Neural crest cell (in vitro differentiated cells): Measurements from ENCODE around the gene RABGAP1. TPM values are rescaled to one million over a fixed set of nuclear protein-coding genes. Genes with fewer than 3 reads are reported as not detected.

Experiments used
- DNase-seq: peaks from one replicate; pipeline ENCODE4 v3.0.0; 2021; ENCODE audit warnings: low read depth, mixed read lengths, low spot score
- H3K27ac Mint-ChIP-seq: one replicate; pipeline ENCODE4 v1.8.0; 2021; ENCODE audit warnings: mild to moderate bottlenecking, mixed read lengths; ENCODE audit not compliant: unreplicated experiment
- H3K27me3 Mint-ChIP-seq: 2 replicates; pipeline ENCODE4 v1.8.0; 2021; ENCODE audit warnings: low read depth, mild to moderate bottlenecking, mixed read lengths
- H3K36me3 Mint-ChIP-seq: 2 replicates; pipeline ENCODE4 v1.8.0; 2021; ENCODE audit warnings: low read depth, mild to moderate bottlenecking, mixed read lengths
- H3K4me1 Mint-ChIP-seq: 2 replicates; pipeline ENCODE4 v1.8.0; 2021; ENCODE audit warnings: mixed read lengths
- H3K4me3 Mint-ChIP-seq: one replicate; pipeline ENCODE4 v1.8.0; 2021; ENCODE audit warnings: mild to moderate bottlenecking, mixed read lengths
- H3K9me3 Mint-ChIP-seq: 2 replicates; pipeline ENCODE4 v1.8.0; 2021; ENCODE audit warnings: mixed read lengths
- CTCF ChIP-seq: fragments of 200-600 bp; sonication (generic); conservative IDR thresholded peaks from 2 replicates; pipeline ENCODE4 v1.5.0; 2021; ENCODE audit warnings: antibody characterized with exemption, mild to moderate bottlenecking
- total RNA-seq: library from RNA; stranded (reverse); gene quantifications from 2 replicates; pipeline ENCODE4 v1.2.1, GENCODE V29; 2021

Gene RABGAP1
- total RNA-seq, 1 donor from 2014 or later = 59.5 TPM

GRCh38 chr9:122988920-122989621 lies 48.3 kb downstream of the RABGAP1 start:
- no peaks in the 10 kb centered on the region for H3K9me3 Mint-ChIP-seq

GRCh38 chr9:122991370-122991830 lies 50.6 kb downstream of the RABGAP1 start:
- H3K36me3 Mint-ChIP-seq = peaks cover 3% of the 10 kb centered on the region
- H3K9me3 Mint-ChIP-seq = no peaks in the 10 kb centered on the region
- H3K27ac Mint-ChIP-seq = no peak overlapping the region
- H3K4me1 Mint-ChIP-seq = no peaks in the 10 kb centered on the region
- DNase-seq = no peak
- no peak overlapping the region for H3K4me3 Mint-ChIP-seq
- peak; percentile 81 for TF ChIP-seq CTCF
- H3K27me3 Mint-ChIP-seq = no peaks in the 10 kb centered on the region

More at GRCh38 chr9:122988920-122989621, 48.3 kb downstream of the RABGAP1 start:
- Mint-ChIP-seq H3K27me3 (no peaks in the 10 kb centered on the region), H3K4me1 (no peaks in the 10 kb centered on the region), H3K27ac (no peak overlapping the region), H3K4me3 (no peak overlapping the region), H3K36me3 (peaks cover 6% of the 10 kb centered on the region)
- no peak for DNase-seq
- no peak for TF ChIP-seq CTCF

GRCh38 chr9:122996586-122996985 lies 55.8 kb downstream of the RABGAP1 start:
- Mint-ChIP-seq H3K36me3 (peaks cover 9% of the 10 kb centered on the region), H3K27ac (no peak overlapping the region), H3K27me3 (no peaks in the 10 kb centered on the region), H3K4me3 (no peak overlapping the region), H3K4me1 (no peaks in the 10 kb centered on the region), H3K9me3 (no peaks in the 10 kb centered on the region)
- DNase-seq = no peak
- no peak for TF ChIP-seq CTCF

- no peak for TF ChIP-seq CTCF
- Mint-ChIP-seq H3K27ac (no peak overlapping the region), H3K4me1 (no peaks in the 10 kb centered on the region), H3K36me3 (peaks cover 9% of the 10 kb centered on the region), H3K4me3 (no peak overlapping the region), H3K27me3 (no peaks in the 10 kb centered on the region), H3K9me3 (no peaks in the 10 kb centered on the region)
- no peak for DNase-seq
These were observed 57.6 kb downstream of the RABGAP1 start for GRCh38 chr9:122998448-122998847.

- H3K27ac Mint-ChIP-seq = no peak overlapping the region
- no peak overlapping the region for H3K4me3 Mint-ChIP-seq
- H3K4me1 Mint-ChIP-seq = no peaks in the 10 kb centered on the region
- no peaks in the 10 kb centered on the region for H3K27me3 Mint-ChIP-seq
- no peak for TF ChIP-seq CTCF
- no peaks in the 10 kb centered on the region for H3K9me3 Mint-ChIP-seq
- H3K36me3 Mint-ChIP-seq = peaks cover 9% of the 10 kb centered on the region
- no peak for DNase-seq
These were observed 59.7 kb downstream of the RABGAP1 start for GRCh38 chr9:123000371-123001068.
